Right atrium auricular region (tissue), 2 donors: ENCODE results near the gene FABP7. TPM values are rescaled to one million over a fixed set of nuclear protein-coding genes. Genes with fewer than 3 reads are reported as not detected.
"Not testable (repeated sequence)": the region's sequence is repeated elsewhere in the genome, so short reads cannot be mapped to it uniquely, and the experiment has no call there.

ENCODE experiments used
- DNase-seq: peaks from one replicate; pipeline ENCODE4 v3.0.0-alpha.2; 2019; ENCODE audit warnings: low spot score
- H3K27ac ChIP-seq, 2 donors: fragments of 200-600 bp; sonication (generic); 1 replicate in 1 of 2; 2 replicates in 1 of 2; pipeline ENCODE4 v1.5.1; 2016 to 2019
- H3K27me3 ChIP-seq, 2 donors: fragments of 200-600 bp; sonication (generic); one replicate each; pipeline versions ENCODE4 v1.5.1 to v1.6.0; 2017 to 2019
- H3K36me3 ChIP-seq: fragments of 200-600 bp; sonication (generic); one replicate; pipeline ENCODE4 v1.5.1; 2016
- H3K4me1 ChIP-seq, 2 donors: fragments of 200-600 bp; sonication (generic); one replicate each; pipeline versions ENCODE4 v1.5.1 to v1.6.0; 2017 to 2019
- H3K4me3 ChIP-seq, 2 donors: fragments of 200-600 bp; sonication (generic); 1 replicate in 1 of 2; 2 replicates in 1 of 2; pipeline ENCODE4 v1.5.1; 2017 to 2019; ENCODE audit warnings: mild to moderate bottlenecking in 1 of 2, moderate library complexity in 1 of 2
- H3K9me3 ChIP-seq, 2 donors: fragments of 200-600 bp; sonication (generic); one replicate each; pipeline ENCODE4 v1.5.1; 2019
- total RNA-seq, 2 donors: library from RNA; depleted of rRNA; stranded (reverse); fragments of >200 nt; gene quantifications; one replicate each; pipeline ENCODE4 v1.1.0, GENCODE V29; 2016
- TF ChIP-seq, protein P1 (sequence below), 2 donors: fragments of 200-600 bp; sonication (generic); IDR thresholded peaks; one replicate each; pipeline ENCODE4 v1.5.1; 2019; ENCODE audit warnings: antibody characterized with exemption in 2 of 2

FABP7 gene
- total RNA-seq, 2 donors from 2014 or later, result 0.52 TPM; not detected in 1

GRCh38 chr6:122735582-122735981 is 43.9 kb upstream of the FABP7 start:
- TF ChIP-seq, protein P1, sequence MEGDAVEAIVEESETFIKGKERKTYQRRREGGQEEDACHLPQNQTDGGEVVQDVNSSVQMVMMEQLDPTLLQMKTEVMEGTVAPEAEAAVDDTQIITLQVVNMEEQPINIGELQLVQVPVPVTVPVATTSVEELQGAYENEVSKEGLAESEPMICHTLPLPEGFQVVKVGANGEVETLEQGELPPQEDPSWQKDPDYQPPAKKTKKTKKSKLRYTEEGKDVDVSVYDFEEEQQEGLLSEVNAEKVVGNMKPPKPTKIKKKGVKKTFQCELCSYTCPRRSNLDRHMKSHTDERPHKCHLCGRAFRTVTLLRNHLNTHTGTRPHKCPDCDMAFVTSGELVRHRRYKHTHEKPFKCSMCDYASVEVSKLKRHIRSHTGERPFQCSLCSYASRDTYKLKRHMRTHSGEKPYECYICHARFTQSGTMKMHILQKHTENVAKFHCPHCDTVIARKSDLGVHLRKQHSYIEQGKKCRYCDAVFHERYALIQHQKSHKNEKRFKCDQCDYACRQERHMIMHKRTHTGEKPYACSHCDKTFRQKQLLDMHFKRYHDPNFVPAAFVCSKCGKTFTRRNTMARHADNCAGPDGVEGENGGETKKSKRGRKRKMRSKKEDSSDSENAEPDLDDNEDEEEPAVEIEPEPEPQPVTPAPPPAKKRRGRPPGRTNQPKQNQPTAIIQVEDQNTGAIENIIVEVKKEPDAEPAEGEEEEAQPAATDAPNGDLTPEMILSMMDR (IDR thresholded peaks at IDR 0.05), result no peak
- no peak overlapping the region for H3K27ac ChIP-seq
- no peak for DNase-seq
- no peak overlapping the region for H3K4me3 ChIP-seq
- no peaks in the 10 kb centered on the region for H3K4me1 ChIP-seq
- no peaks in the 10 kb centered on the region for H3K36me3 ChIP-seq
- no peaks in the 10 kb centered on the region for H3K9me3 ChIP-seq
- H3K27me3 ChIP-seq, result no peaks in the 10 kb centered on the region

DNA sequence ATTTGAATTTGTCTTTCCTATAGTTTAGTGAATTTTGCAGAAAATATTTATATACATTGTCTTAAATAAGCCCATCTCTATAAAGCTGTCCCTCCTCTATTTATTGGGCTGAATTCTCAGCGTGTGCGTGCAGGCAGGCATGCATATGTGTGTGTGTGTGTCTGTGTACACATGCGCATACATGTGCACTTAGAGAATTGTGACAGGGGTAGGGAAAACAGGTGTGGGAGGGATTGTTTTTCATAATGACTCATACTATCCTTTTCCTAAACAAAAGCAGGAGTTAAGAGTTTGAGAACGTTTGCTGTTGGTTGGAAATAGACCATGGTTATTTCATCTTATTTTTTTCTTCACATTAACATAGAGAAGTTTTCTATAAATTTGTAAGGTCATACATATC is 43.4 kb upstream of the FABP7 start:
- Histone ChIP-seq H3K27ac (no peak overlapping the region), H3K36me3 (no peaks in the 10 kb centered on the region), H3K27me3 (no peaks in the 10 kb centered on the region), H3K9me3 (no peaks in the 10 kb centered on the region), H3K4me1 (no peaks in the 10 kb centered on the region), H3K4me3 (no peak overlapping the region)
- TF ChIP-seq, protein P1 (IDR thresholded peaks at IDR 0.05), result no peak
- no peak for DNase-seq

- Histone ChIP-seq H3K9me3 (no peaks in the 10 kb centered on the region), H3K4me3 (no peak overlapping the region), H3K4me1 (no peaks in the 10 kb centered on the region), H3K36me3 (no peaks in the 10 kb centered on the region), H3K27ac (no peak overlapping the region), H3K27me3 (no peaks in the 10 kb centered on the region)
- no peak for DNase-seq
- TF ChIP-seq, protein P1 (IDR thresholded peaks at IDR 0.05), result no peak
These were observed 42.9 kb upstream of the FABP7 start for GRCh38 chr6:122736616-122737015.

- Histone ChIP-seq H3K27me3 (no peaks in the 10 kb centered on the region), H3K27ac (no peak overlapping the region), H3K4me1 (no peaks in the 10 kb centered on the region), H3K9me3 (no peaks in the 10 kb centered on the region), H3K4me3 (no peak overlapping the region), H3K36me3 (no peaks in the 10 kb centered on the region)
- TF ChIP-seq, protein P1 (IDR thresholded peaks at IDR 0.05), result no peak
- no peak for DNase-seq
These were observed 39.4 kb upstream of the FABP7 start for GRCh38 chr6:122740091-122740490.

DNA sequence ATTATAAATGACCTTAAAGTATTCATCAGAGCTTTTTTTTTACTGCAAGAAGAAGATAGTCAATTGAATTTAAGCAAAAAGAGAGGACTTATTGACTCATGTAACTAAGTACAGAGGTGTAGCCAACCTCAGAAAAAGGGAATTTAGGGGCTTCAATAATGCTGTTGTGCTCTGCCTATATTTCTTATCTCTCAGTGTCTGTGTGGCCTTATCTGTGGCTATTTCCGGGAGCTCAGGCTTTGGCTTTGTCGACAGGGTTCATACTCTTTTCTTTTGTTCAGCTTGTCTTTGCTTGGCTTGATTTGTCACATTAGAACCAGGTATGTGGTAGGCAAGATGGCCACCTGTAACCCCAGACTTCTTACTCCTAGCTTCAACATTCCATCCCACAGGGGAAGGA is 38.6 kb upstream of the FABP7 start:
- Histone ChIP-seq H3K9me3 (no peaks in the 10 kb centered on the region), H3K4me3 (no peak overlapping the region), H3K27me3 (no peaks in the 10 kb centered on the region), H3K4me1 (no peaks in the 10 kb centered on the region), H3K36me3 (no peaks in the 10 kb centered on the region), H3K27ac (no peak overlapping the region)
- TF ChIP-seq, protein P1 (IDR thresholded peaks at IDR 0.05), result no peak
- no peak for DNase-seq

GRCh38 chr6:122744247-122744646 is 35.3 kb upstream of the FABP7 start:
- not testable (repeated sequence) for H3K4me1 ChIP-seq, H3K27ac ChIP-seq, H3K9me3 ChIP-seq, DNase-seq, H3K27me3 ChIP-seq, H3K4me3 ChIP-seq, H3K36me3 ChIP-seq

GRCh38 chr6:122744856-122745255 is 34.7 kb upstream of the FABP7 start:
- not testable (repeated sequence) for H3K4me3 ChIP-seq, DNase-seq, H3K4me1 ChIP-seq, H3K36me3 ChIP-seq, H3K27me3 ChIP-seq, H3K27ac ChIP-seq, H3K9me3 ChIP-seq
